ENCODE measurements around the gene ATG4B.
"Not testable (repeated sequence)": the region's sequence is repeated elsewhere in the genome, so short reads cannot be mapped to it uniquely, and the experiment has no call there.

The ATG4B gene

GRCh38 chr2:241637018-241637794 lies at the start of gene ATG4B, which contains the start of gene THAP4:
Gene ATG4B, plus strand, starts transcription at chr2:241637693. Its CDS starts 22 bp downstream, at chr2:241637715.
Gene THAP4, minus strand, starts transcription at chr2:241637158. Its CDS starts 141 bp downstream, at chr2:241637017.
- TF ChIP-seq POLR2A (IDR thresholded peaks at IDR 0.05; ENCODE audit: low read depth, low read length), result peak; percentile 87
- peak; percentile 93 for DNase-seq (ENCODE audit: insufficient read length, low spot score)
- no peak for FAIRE-seq

GRCh38 chr2:241589863-241590262 lies 47.6 kb upstream of the ATG4B start:
- not testable (repeated sequence) for FAIRE-seq; DNase-seq (ENCODE audit: insufficient read length, low spot score)

GRCh38 chr2:241590496-241591455 lies 46.7 kb upstream of the ATG4B start:
- not testable (repeated sequence) for FAIRE-seq; DNase-seq (ENCODE audit: insufficient read length, low spot score)

GRCh38 chr2:241592126-241592845 lies 45.2 kb upstream of the ATG4B start:
- TF ChIP-seq POLR2A (IDR thresholded peaks at IDR 0.05; ENCODE audit: low read depth, low read length), result no peak
- DNase-seq (ENCODE audit: insufficient read length, low spot score) (no peak), FAIRE-seq (no peak)

- TF ChIP-seq POLR2A (IDR thresholded peaks at IDR 0.05; ENCODE audit: low read depth, low read length), result no peak
- DNase-seq (ENCODE audit: insufficient read length, low spot score), result no peak
- no peak for FAIRE-seq
Observed at GRCh38 chr2:241593271-241593670, 44.2 kb upstream of the ATG4B start.

GRCh38 chr2:241595600-241596140 lies 41.8 kb upstream of the ATG4B start:
- TF ChIP-seq POLR2A (IDR thresholded peaks at IDR 0.05; ENCODE audit: low read depth, low read length), result no peak
- FAIRE-seq (no peak), DNase-seq (ENCODE audit: insufficient read length, low spot score) (no peak)

GRCh38 chr2:241597561-241597960 lies 39.9 kb upstream of the ATG4B start:
- DNase-seq (ENCODE audit: insufficient read length, low spot score) (no peak), FAIRE-seq (no peak)
- TF ChIP-seq POLR2A (IDR thresholded peaks at IDR 0.05; ENCODE audit: low read depth, low read length), result no peak

GRCh38 chr2:241598061-241598460 lies 39.4 kb upstream of the ATG4B start:
- no peak for TF ChIP-seq POLR2A (IDR thresholded peaks at IDR 0.05; ENCODE audit: low read depth, low read length)
- DNase-seq (ENCODE audit: insufficient read length, low spot score), result no peak
- FAIRE-seq, result no peak

- DNase-seq (ENCODE audit: insufficient read length, low spot score) (no peak), FAIRE-seq (no peak)
- TF ChIP-seq POLR2A (IDR thresholded peaks at IDR 0.05; ENCODE audit: low read depth, low read length), result no peak
Observed at GRCh38 chr2:241598487-241598886, 39.0 kb upstream of the ATG4B start.

GRCh38 chr2:241599615-241600014 lies 37.9 kb upstream of the ATG4B start:
- DNase-seq (ENCODE audit: insufficient read length, low spot score) (no peak), FAIRE-seq (no peak)
- no peak for TF ChIP-seq POLR2A (IDR thresholded peaks at IDR 0.05; ENCODE audit: low read depth, low read length)

- no peak for DNase-seq (ENCODE audit: insufficient read length, low spot score)
- TF ChIP-seq POLR2A (IDR thresholded peaks at IDR 0.05; ENCODE audit: low read depth, low read length), result no peak
- FAIRE-seq, result no peak
Observed at GRCh38 chr2:241601841-241602240, 35.7 kb upstream of the ATG4B start.

- no peak for FAIRE-seq
- no peak for TF ChIP-seq POLR2A (IDR thresholded peaks at IDR 0.05; ENCODE audit: low read depth, low read length)
Observed at GRCh38 chr2:241602720-241603119, 34.8 kb upstream of the ATG4B start.

GRCh38 chr2:241603686-241604085 lies 33.8 kb upstream of the ATG4B start:
- no peak for TF ChIP-seq POLR2A (IDR thresholded peaks at IDR 0.05; ENCODE audit: low read depth, low read length)
- no peak for FAIRE-seq
- DNase-seq (ENCODE audit: insufficient read length, low spot score), result no peak

More at GRCh38 chr2:241602720-241603119, 34.8 kb upstream of the ATG4B start:
- no peak for DNase-seq (ENCODE audit: insufficient read length, low spot score)

Measured in H54 (cell line).